ENCODE results near the gene STRA8.

Gene STRA8

GRCh38 chr7:135195968-135196629 lies 37.5 kb upstream of the STRA8 start:
- ATAC-seq (ENCODE audit: low read depth) (no peak), DNase-seq (ENCODE audit: low spot score in 2 of 2) (no peak)
- no peaks in the 10 kb centered on the region for H3K9me3 Mint-ChIP-seq
- no peaks in the 10 kb centered on the region for H3K4me1 Mint-ChIP-seq
- H3K27me3 Mint-ChIP-seq: no peaks in the 10 kb centered on the region
- no peak overlapping the region for H3K27ac Mint-ChIP-seq
- H3K36me3 Mint-ChIP-seq: peaks cover 49% of the 10 kb centered on the region
- H3K4me3 Mint-ChIP-seq: no peak overlapping the region

- peaks cover 49% of the 10 kb centered on the region for H3K36me3 Mint-ChIP-seq
- H3K9me3 Mint-ChIP-seq: no peaks in the 10 kb centered on the region
- DNase-seq (ENCODE audit: low spot score in 2 of 2) (no peak), ATAC-seq (ENCODE audit: low read depth) (no peak)
- no peak overlapping the region for H3K27ac Mint-ChIP-seq
- peaks cover 4% of the 10 kb centered on the region for H3K4me1 Mint-ChIP-seq
- no peak overlapping the region for H3K4me3 Mint-ChIP-seq
- H3K27me3 Mint-ChIP-seq: no peaks in the 10 kb centered on the region
These were observed 36.3 kb upstream of the STRA8 start for GRCh38 chr7:135197343-135197742.

- peaks cover 5% of the 10 kb centered on the region for H3K4me1 Mint-ChIP-seq
- no peak overlapping the region for H3K27ac Mint-ChIP-seq
- H3K36me3 Mint-ChIP-seq: peaks cover 45% of the 10 kb centered on the region
- H3K9me3 Mint-ChIP-seq: no peaks in the 10 kb centered on the region
- DNase-seq (ENCODE audit: low spot score in 2 of 2) (no peak), ATAC-seq (ENCODE audit: low read depth) (no peak)
- no peaks in the 10 kb centered on the region for H3K27me3 Mint-ChIP-seq
- H3K4me3 Mint-ChIP-seq: no peak overlapping the region
These were observed 35.6 kb upstream of the STRA8 start for GRCh38 chr7:135197906-135198655.

GRCh38 chr7:135199439-135199838 lies 34.2 kb upstream of the STRA8 start:
- H3K27ac Mint-ChIP-seq: no peak overlapping the region
- peaks cover 5% of the 10 kb centered on the region for H3K4me1 Mint-ChIP-seq
- ATAC-seq (ENCODE audit: low read depth) (no peak), DNase-seq (ENCODE audit: low spot score in 2 of 2) (no peak)
- H3K27me3 Mint-ChIP-seq: no peaks in the 10 kb centered on the region
- peaks cover 37% of the 10 kb centered on the region for H3K36me3 Mint-ChIP-seq
- H3K9me3 Mint-ChIP-seq: no peaks in the 10 kb centered on the region
- H3K4me3 Mint-ChIP-seq: no peak overlapping the region

GRCh38 chr7:135200821-135201331 lies 32.8 kb upstream of the STRA8 start:
- no peak overlapping the region for H3K27ac Mint-ChIP-seq
- DNase-seq (ENCODE audit: low spot score in 2 of 2) (no peak), ATAC-seq (ENCODE audit: low read depth) (no peak)
- H3K9me3 Mint-ChIP-seq: no peaks in the 10 kb centered on the region
- H3K27me3 Mint-ChIP-seq: no peaks in the 10 kb centered on the region
- peaks cover 38% of the 10 kb centered on the region for H3K36me3 Mint-ChIP-seq
- no peak overlapping the region for H3K4me3 Mint-ChIP-seq
- peaks cover 9% of the 10 kb centered on the region for H3K4me1 Mint-ChIP-seq

GRCh38 chr7:135201350-135201749 lies 32.3 kb upstream of the STRA8 start:
- H3K36me3 Mint-ChIP-seq: peaks cover 33% of the 10 kb centered on the region
- H3K4me3 Mint-ChIP-seq: no peak overlapping the region
- peaks cover 9% of the 10 kb centered on the region for H3K4me1 Mint-ChIP-seq
- no peaks in the 10 kb centered on the region for H3K27me3 Mint-ChIP-seq
- ATAC-seq (ENCODE audit: low read depth) (no peak), DNase-seq (ENCODE audit: low spot score in 2 of 2) (no peak)
- H3K27ac Mint-ChIP-seq: no peak overlapping the region
- no peaks in the 10 kb centered on the region for H3K9me3 Mint-ChIP-seq

- DNase-seq (ENCODE audit: low spot score in 2 of 2) (no peak), ATAC-seq (ENCODE audit: low read depth) (no peak)
- Mint-ChIP-seq H3K9me3 (no peaks in the 10 kb centered on the region), H3K27ac (no peak overlapping the region), H3K4me1 (peaks cover 28% of the 10 kb centered on the region), H3K27me3 (no peaks in the 10 kb centered on the region), H3K4me3 (no peak overlapping the region), H3K36me3 (peaks cover 23% of the 10 kb centered on the region)
These were observed 29.3 kb upstream of the STRA8 start for GRCh38 chr7:135204341-135204749.

GRCh38 chr7:135204876-135205275 lies 28.8 kb upstream of the STRA8 start:
- Mint-ChIP-seq H3K27me3 (no peaks in the 10 kb centered on the region), H3K36me3 (peaks cover 21% of the 10 kb centered on the region), H3K27ac (no peak overlapping the region), H3K9me3 (no peaks in the 10 kb centered on the region), H3K4me1 (peaks cover 28% of the 10 kb centered on the region), H3K4me3 (no peak overlapping the region)
- no peak for ATAC-seq (ENCODE audit: low read depth)
- DNase-seq (ENCODE audit: low spot score in 2 of 2): no peak

- Mint-ChIP-seq H3K27ac (no peak overlapping the region), H3K4me1 (peaks cover 34% of the 10 kb centered on the region)
- no peak for ATAC-seq (ENCODE audit: low read depth)
These were observed 27.8 kb upstream of the STRA8 start for GRCh38 chr7:135205850-135206249.

GRCh38 chr7:135206941-135207391 lies 26.7 kb upstream of the STRA8 start:
- Mint-ChIP-seq H3K4me1 (peaks cover 32% of the 10 kb centered on the region), H3K9me3 (no peaks in the 10 kb centered on the region), H3K4me3 (peak overlapping the region; percentile 63), H3K27me3 (no peaks in the 10 kb centered on the region), H3K27ac (peak overlapping the region; percentile 87), H3K36me3 (peaks cover 12% of the 10 kb centered on the region)
- no peak for ATAC-seq (ENCODE audit: low read depth)
- peak in 1 of 2 donors; percentile 16 for DNase-seq (ENCODE audit: low spot score in 2 of 2)

More at GRCh38 chr7:135205850-135206249, 27.8 kb upstream of the STRA8 start:
- DNase-seq (ENCODE audit: low spot score in 2 of 2): no peak
- Mint-ChIP-seq H3K9me3 (no peaks in the 10 kb centered on the region), H3K36me3 (peaks cover 19% of the 10 kb centered on the region), H3K4me3 (no peak overlapping the region), H3K27me3 (no peaks in the 10 kb centered on the region)

- Mint-ChIP-seq H3K9me3 (no peaks in the 10 kb centered on the region), H3K27ac (peak overlapping the region; percentile 87), H3K27me3 (no peaks in the 10 kb centered on the region), H3K4me1 (peaks cover 29% of the 10 kb centered on the region), H3K36me3 (peaks cover 8% of the 10 kb centered on the region), H3K4me3 (peak overlapping the region; percentile 63)
- DNase-seq (ENCODE audit: low spot score in 2 of 2) (no peak), ATAC-seq (ENCODE audit: low read depth) (no peak)
These were observed 26.1 kb upstream of the STRA8 start for GRCh38 chr7:135207406-135208101.

GRCh38 chr7:135208102-135208793 lies 25.4 kb upstream of the STRA8 start:
- no peak for DNase-seq (ENCODE audit: low spot score in 2 of 2)
- no peaks in the 10 kb centered on the region for H3K9me3 Mint-ChIP-seq
- no peak for ATAC-seq (ENCODE audit: low read depth)
- no peaks in the 10 kb centered on the region for H3K27me3 Mint-ChIP-seq
- H3K4me1 Mint-ChIP-seq: peaks cover 29% of the 10 kb centered on the region
- peak overlapping the region; percentile 87 for H3K27ac Mint-ChIP-seq
- H3K36me3 Mint-ChIP-seq: peaks cover 8% of the 10 kb centered on the region
- H3K4me3 Mint-ChIP-seq: peak overlapping the region; percentile 27

- Mint-ChIP-seq H3K27me3 (no peaks in the 10 kb centered on the region), H3K27ac (no peak overlapping the region), H3K4me3 (peak overlapping the region; percentile 24), H3K9me3 (no peaks in the 10 kb centered on the region), H3K36me3 (peaks cover 4% of the 10 kb centered on the region), H3K4me1 (peaks cover 29% of the 10 kb centered on the region)
- no peak for DNase-seq (ENCODE audit: low spot score in 2 of 2)
- no peak for ATAC-seq (ENCODE audit: low read depth)
These were observed 24.3 kb upstream of the STRA8 start for GRCh38 chr7:135209225-135209834.

Measured in memory B cell (primary cell).